HepG2 (cell line): ENCODE measurements around the gene MIDN. TPM values are rescaled to one million over a fixed set of nuclear protein-coding genes. Genes with fewer than 3 reads are reported as not detected.
A peak's percentile ranks its signal among the peaks of the same experiment; 100 is the strongest.

Experiments used
- EHMT2 ChIP-seq: fragments of 200-600 bp; sonication (generic); IDR thresholded peaks from 2 replicates; pipeline ENCODE4 v1.7.0; 2017; ENCODE audit warnings: antibody characterized with exemption, low read depth, low read length, borderline replicate concordance
- GZF1 ChIP-seq: sonication (generic); formaldehyde crosslinking; IDR thresholded peaks from 2 replicates; pipeline ENCODE4 v1.5.1; 2020; ENCODE audit warnings: mild to moderate bottlenecking, missing genetic modification reagents
- MED1 ChIP-seq: sonication (generic); formaldehyde crosslinking; IDR thresholded peaks from 2 replicates; pipeline ENCODE4 v1.4.0; 2020; ENCODE audit warnings: missing genetic modification reagents
- PCBP1 ChIP-seq: fragments of 200-400 bp; formaldehyde crosslinking; IDR thresholded peaks from 2 replicates; pipeline ENCODE4 v1.6.1; 2017; ENCODE audit warnings: mild to moderate bottlenecking, low read depth, low read length, borderline replicate concordance
- TBX2 ChIP-seq: sonication (generic); formaldehyde crosslinking; IDR thresholded peaks from 2 replicates; pipeline ENCODE4 v1.5.0; 2020; ENCODE audit warnings: missing genetic modification reagents, mild to moderate bottlenecking, borderline replicate concordance
- ZNF441 ChIP-seq: sonication (generic); formaldehyde crosslinking; IDR thresholded peaks from 2 replicates; pipeline ENCODE4 v1.7.0; 2021; ENCODE audit warnings: missing genetic modification reagents, borderline replicate concordance
- ZNF749 ChIP-seq: sonication (generic); formaldehyde crosslinking; IDR thresholded peaks from 2 replicates; pipeline ENCODE4 v1.8.0; 2022; ENCODE audit warnings: mild to moderate bottlenecking, missing genetic modification reagents, moderate library complexity, borderline replicate concordance
- ZNF75D ChIP-seq: sonication (generic); formaldehyde crosslinking; IDR thresholded peaks from 2 replicates; pipeline ENCODE4 v1.8.1; 2023; ENCODE audit warnings: missing genetic modification reagents, mild to moderate bottlenecking, borderline replicate concordance
- ZNF879 ChIP-seq: sonication (generic); formaldehyde crosslinking; IDR thresholded peaks from 2 replicates; pipeline ENCODE4 v1.8.1; 2023; ENCODE audit warnings: missing genetic modification reagents
- polyA plus RNA-seq, 8 experiments: library from polyadenylated mRNA; depleted of rRNA in 3 of 8; stranded (reverse) in 7 of 8; unstranded in 1 of 8; fragments of >200 nt; fragmentation: Illumina TruSeq in 4 of 8; extraction: Trizol in 4 of 8; gene quantifications; 2 replicates each; pipeline versions ENCODE4 v1.2.1 to v1.2.3, GENCODE V29; 2011 to 2016; ENCODE audit warnings: low read depth in 4 of 8, missing spikeins in 1 of 8, mixed read lengths in 1 of 8; ENCODE audit not compliant: insufficient read depth in 1 of 8
- total RNA-seq, 5 experiments: library from RNA; depleted of rRNA; stranded (reverse); fragments of >200 nt; fragmentation: Illumina TruSeq; extraction: Trizol; gene quantifications; 2 replicates each; pipeline ENCODE4 v1.2.3, GENCODE V29; 2016; ENCODE audit warnings: low read depth in 1 of 5
- TF ChIP-seq, protein P1 (sequence below), 2 experiments: fragments of 450-650 bp in 1 of 2; sonication (generic) in 1 of 2; formaldehyde crosslinking in 1 of 2; IDR thresholded peaks; 2 replicates each; pipeline versions ENCODE4 v1.6.1 to v1.8.0; 2016 to 2022; ENCODE audit warnings: antibody characterized with exemption in 1 of 2, mild to moderate bottlenecking in 1 of 2, missing genetic modification reagents in 1 of 2
- TF ChIP-seq, protein P2 (sequence below): sonication (generic); formaldehyde crosslinking; IDR thresholded peaks from 2 replicates; pipeline ENCODE4 v1.9.0; 2021; ENCODE audit warnings: missing genetic modification reagents, mild to moderate bottlenecking, borderline replicate concordance
- TF ChIP-seq, protein P3 (sequence below): sonication (generic); formaldehyde crosslinking; IDR thresholded peaks from 2 replicates; pipeline ENCODE4 v1.8.0; 2022; ENCODE audit warnings: missing genetic modification reagents, mild to moderate bottlenecking, inconsistent platforms, borderline replicate concordance

The MIDN gene
- total and polyA plus RNA-seq, 2 of the 13 experiments (the other 11 are each of a cell fraction or from before 2014, with no cell fraction given): 8.4 to 18.0 TPM

DNA sequence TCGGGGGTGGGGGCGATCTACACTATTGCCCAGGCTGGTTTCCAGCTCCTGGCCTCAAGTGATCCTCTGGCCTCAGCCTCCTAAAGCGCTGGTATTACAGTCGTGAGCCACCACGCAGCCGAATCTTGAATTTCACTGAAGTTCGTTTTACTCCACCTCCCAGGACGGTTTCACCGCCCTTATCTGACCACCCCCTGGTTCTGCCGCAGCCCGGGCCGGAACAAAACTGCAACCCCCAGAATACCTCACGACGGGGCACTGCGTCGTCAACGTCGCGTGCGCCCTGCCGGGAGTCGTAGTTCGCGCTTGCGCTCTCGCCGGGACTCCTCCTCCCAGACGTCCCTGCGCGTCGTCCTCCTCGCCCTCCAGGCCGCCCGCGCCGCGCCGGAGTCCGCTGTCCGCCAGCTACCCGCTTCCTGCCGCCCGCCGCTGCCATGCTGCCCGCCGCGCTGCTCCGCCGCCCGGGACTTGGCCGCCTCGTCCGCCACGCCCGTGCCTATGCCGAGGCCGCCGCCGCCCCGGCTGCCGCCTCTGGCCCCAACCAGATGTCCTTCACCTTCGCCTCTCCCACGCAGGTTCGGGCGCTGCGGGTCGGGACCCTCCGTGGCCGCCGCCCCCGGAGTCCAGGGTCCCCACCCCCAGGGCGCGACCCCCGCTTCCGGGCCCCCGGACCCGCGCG is 6.8 kb upstream of the MIDN start, which contains the start of gene ATP5F1D (continued):
- TF ChIP-seq, protein P1, sequence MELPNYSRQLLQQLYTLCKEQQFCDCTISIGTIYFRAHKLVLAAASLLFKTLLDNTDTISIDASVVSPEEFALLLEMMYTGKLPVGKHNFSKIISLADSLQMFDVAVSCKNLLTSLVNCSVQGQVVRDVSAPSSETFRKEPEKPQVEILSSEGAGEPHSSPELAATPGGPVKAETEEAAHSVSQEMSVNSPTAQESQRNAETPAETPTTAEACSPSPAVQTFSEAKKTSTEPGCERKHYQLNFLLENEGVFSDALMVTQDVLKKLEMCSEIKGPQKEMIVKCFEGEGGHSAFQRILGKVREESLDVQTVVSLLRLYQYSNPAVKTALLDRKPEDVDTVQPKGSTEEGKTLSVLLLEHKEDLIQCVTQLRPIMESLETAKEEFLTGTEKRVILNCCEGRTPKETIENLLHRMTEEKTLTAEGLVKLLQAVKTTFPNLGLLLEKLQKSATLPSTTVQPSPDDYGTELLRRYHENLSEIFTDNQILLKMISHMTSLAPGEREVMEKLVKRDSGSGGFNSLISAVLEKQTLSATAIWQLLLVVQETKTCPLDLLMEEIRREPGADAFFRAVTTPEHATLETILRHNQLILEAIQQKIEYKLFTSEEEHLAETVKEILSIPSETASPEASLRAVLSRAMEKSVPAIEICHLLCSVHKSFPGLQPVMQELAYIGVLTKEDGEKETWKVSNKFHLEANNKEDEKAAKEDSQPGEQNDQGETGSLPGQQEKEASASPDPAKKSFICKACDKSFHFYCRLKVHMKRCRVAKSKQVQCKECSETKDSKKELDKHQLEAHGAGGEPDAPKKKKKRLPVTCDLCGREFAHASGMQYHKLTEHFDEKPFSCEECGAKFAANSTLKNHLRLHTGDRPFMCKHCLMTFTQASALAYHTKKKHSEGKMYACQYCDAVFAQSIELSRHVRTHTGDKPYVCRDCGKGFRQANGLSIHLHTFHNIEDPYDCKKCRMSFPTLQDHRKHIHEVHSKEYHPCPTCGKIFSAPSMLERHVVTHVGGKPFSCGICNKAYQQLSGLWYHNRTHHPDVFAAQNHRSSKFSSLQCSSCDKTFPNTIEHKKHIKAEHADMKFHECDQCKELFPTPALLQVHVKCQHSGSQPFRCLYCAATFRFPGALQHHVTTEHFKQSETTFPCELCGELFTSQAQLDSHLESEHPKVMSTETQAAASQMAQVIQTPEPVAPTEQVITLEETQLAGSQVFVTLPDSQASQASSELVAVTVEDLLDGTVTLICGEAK (IDR thresholded peaks at IDR 0.05): no peak
- TF ChIP-seq, protein P1 (CRISPR knock-in tag; IDR thresholded peaks at IDR 0.05): no peak
- TF ChIP-seq ZNF749 (no peak), MED1 (CRISPR knock-in tag) (peak; percentile 46; the same call in 1 of the 2 replicates), TBX2 (CRISPR knock-in tag) (no peak), PCBP1 (no peak), EHMT2 (no peak), ZNF441 (CRISPR knock-in tag) (no peak; the same call in 1 of the 2 replicates), ZNF879 (no peak), ZNF75D (CRISPR knock-in tag) (no peak), GZF1 (no peak)
- TF ChIP-seq, protein P2, sequence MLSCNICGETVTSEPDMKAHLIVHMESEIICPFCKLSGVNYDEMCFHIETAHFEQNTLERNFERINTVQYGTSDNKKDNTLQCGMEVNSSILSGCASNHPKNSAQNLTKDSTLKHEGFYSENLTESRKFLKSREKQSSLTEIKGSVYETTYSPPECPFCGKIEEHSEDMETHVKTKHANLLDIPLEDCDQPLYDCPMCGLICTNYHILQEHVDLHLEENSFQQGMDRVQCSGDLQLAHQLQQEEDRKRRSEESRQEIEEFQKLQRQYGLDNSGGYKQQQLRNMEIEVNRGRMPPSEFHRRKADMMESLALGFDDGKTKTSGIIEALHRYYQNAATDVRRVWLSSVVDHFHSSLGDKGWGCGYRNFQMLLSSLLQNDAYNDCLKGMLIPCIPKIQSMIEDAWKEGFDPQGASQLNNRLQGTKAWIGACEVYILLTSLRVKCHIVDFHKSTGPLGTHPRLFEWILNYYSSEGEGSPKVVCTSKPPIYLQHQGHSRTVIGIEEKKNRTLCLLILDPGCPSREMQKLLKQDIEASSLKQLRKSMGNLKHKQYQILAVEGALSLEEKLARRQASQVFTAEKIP (CRISPR knock-in tag): no peak
- TF ChIP-seq, protein P3, sequence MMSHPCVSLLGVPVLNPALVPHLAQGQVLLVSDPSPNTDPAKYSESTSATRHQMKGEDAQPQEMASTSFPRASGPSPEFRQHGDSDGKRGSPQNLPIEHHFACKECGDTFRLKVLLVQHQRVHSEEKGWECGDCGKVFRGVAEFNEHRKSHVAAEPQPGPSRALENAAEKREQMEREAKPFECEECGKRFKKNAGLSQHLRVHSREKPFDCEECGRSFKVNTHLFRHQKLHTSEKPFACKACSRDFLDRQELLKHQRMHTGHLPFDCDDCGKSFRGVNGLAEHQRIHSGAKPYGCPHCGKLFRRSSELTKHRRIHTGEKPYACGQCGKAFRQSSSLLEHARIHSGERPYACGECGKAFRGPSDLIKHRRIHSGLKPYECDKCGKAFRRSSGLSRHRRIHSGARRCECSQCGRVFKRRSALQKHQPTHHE (CRISPR knock-in tag): peak; percentile 42; the same call in 1 of the 2 replicates
